ENCODE data around the gene KAZALD1.

DNA sequence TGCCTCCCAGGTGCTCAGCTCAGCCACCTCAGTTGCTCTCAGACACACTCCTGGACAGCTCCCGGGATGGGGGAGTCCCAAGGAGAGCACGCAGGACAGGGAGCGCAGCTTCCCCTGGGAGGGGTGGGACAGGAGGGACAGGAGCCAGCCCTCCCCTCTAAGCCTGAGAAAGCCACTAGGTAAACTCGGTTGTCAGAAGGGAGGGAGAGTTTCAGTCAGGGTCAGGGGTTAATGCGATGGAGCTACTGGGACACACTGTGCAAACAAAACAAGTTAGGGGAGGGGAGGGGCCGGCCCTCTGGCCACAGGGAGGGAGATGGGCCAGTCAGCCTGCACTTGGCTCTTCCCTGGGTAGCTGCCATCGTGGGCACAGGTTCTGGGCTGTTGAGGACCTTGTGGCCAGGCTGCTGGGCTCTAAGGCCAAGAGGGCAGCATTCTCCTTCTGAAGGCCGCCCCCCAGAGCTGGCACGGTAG is 31.1 kb downstream of the KAZALD1 start:
- TF ChIP-seq POLR2AphosphoS5 (IDR thresholded peaks at IDR 0.05), result peak; percentile 29 to 60 (median 56)
- TF ChIP-seq, protein P1, sequence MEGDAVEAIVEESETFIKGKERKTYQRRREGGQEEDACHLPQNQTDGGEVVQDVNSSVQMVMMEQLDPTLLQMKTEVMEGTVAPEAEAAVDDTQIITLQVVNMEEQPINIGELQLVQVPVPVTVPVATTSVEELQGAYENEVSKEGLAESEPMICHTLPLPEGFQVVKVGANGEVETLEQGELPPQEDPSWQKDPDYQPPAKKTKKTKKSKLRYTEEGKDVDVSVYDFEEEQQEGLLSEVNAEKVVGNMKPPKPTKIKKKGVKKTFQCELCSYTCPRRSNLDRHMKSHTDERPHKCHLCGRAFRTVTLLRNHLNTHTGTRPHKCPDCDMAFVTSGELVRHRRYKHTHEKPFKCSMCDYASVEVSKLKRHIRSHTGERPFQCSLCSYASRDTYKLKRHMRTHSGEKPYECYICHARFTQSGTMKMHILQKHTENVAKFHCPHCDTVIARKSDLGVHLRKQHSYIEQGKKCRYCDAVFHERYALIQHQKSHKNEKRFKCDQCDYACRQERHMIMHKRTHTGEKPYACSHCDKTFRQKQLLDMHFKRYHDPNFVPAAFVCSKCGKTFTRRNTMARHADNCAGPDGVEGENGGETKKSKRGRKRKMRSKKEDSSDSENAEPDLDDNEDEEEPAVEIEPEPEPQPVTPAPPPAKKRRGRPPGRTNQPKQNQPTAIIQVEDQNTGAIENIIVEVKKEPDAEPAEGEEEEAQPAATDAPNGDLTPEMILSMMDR (IDR thresholded peaks at IDR 0.05 in 8 of 11, conservative IDR thresholded peaks at IDR 0.05 in 3 of 11), result no peak

All from spleen (tissue), 7 donors.